Esophagus muscularis mucosa (tissue), 4 donors: Measurements from ENCODE around the gene SLC35G6. TPM values are rescaled to one million over a fixed set of nuclear protein-coding genes. Genes with fewer than 3 reads are reported as not detected.

Source experiments
- DNase-seq: peaks from one replicate; pipeline ENCODE4 v3.0.0-alpha.2; 2017; ENCODE audit errors: extremely low spot score
- H3K27ac ChIP-seq, 4 donors: fragments of 200-600 bp; sonication (generic); replicated peaks in 1 of 4; 1 replicate in 3 of 4; 2 replicates in 1 of 4; pipeline ENCODE4 v1.5.1; 2016 to 2019; ENCODE audit warnings: mild to moderate bottlenecking in 1 of 4
- H3K27me3 ChIP-seq, 4 donors: fragments of 200-600 bp; sonication (generic); one replicate each; pipeline versions ENCODE4 v1.5.1 to v1.6.0; 2016 to 2019
- H3K36me3 ChIP-seq, 4 donors: fragments of 200-600 bp; sonication (generic); one replicate each; pipeline ENCODE4 v1.5.1; 2016 to 2019
- H3K4me1 ChIP-seq, 4 donors: fragments of 200-600 bp; sonication (generic); one replicate each; pipeline ENCODE4 v1.5.1; 2016 to 2019
- H3K4me3 ChIP-seq, 4 donors: fragments of 200-600 bp; sonication (generic); 1 replicate in 2 of 4; 2 replicates in 2 of 4; pipeline ENCODE4 v1.5.1; 2016 to 2019; ENCODE audit warnings: mild to moderate bottlenecking in 4 of 4, moderate library complexity in 1 of 4
- H3K9me3 ChIP-seq, 4 donors: fragments of 200-600 bp; sonication (generic); 1 replicate in 3 of 4; 2 replicates in 1 of 4; pipeline ENCODE4 v1.5.1; 2016 to 2019
- CTCF ChIP-seq, 3 experiments: fragments of 200-600 bp in 2 of 3; fragments of 450-650 bp in 1 of 3; sonication (generic) in 2 of 3; IDR thresholded peaks; one replicate each; pipeline ENCODE4 v1.5.1; 2017 to 2019; ENCODE audit warnings: antibody characterized with exemption in 3 of 3, mild to moderate bottlenecking in 2 of 3, moderate library complexity in 1 of 3
- EP300 ChIP-seq: sonication (generic); formaldehyde crosslinking; IDR thresholded peaks from one replicate; pipeline ENCODE4 v1.6.1; 2017; ENCODE audit warnings: antibody characterized with exemption
- POLR2A ChIP-seq: fragments of 450-650 bp; IDR thresholded peaks from one replicate; pipeline ENCODE4 v1.6.1; 2017; ENCODE audit warnings: antibody characterized with exemption, moderate library complexity, mild to moderate bottlenecking, low read depth
- POLR2AphosphoS5 ChIP-seq, 2 donors: sonication (generic); formaldehyde crosslinking; IDR thresholded peaks; one replicate each; pipeline ENCODE4 v1.6.1; 2017; ENCODE audit warnings: antibody characterized with exemption in 2 of 2
- WGBS: methylation state at CpG from one replicate; pipeline ENCODE4 v1.1.5; 2018; 5-methylcytosine and 5-hydroxymethylcytosine counted together
- intact Hi-C: fragments of 100-400 bp; cut with DNase I; formaldehyde crosslinking; loops from one replicate; pipeline ENCODE4 v1.15.1; 2023
- total RNA-seq, 4 donors: library from RNA; depleted of rRNA; stranded (reverse); fragments of >200 nt; gene quantifications; one replicate each; pipeline versions ENCODE4 v1.1.0 to v1.2.1, GENCODE V29; 2016

The SLC35G6 gene
- total RNA-seq, 4 donors from 2014 or later: not detected

- peaks cover 0 to 94% (median 40%) of the 10 kb centered on the region in 4 donors for H3K27me3 ChIP-seq
- peaks cover 23 to 39% (median 35%) of the 10 kb centered on the region in 4 donors for H3K4me1 ChIP-seq
- H3K36me3 ChIP-seq: no peaks in the 10 kb centered on the region
- intact Hi-C loops: no loop called here
- TF ChIP-seq CTCF (IDR thresholded peaks at IDR 0.05): no peak
- no peak for TF ChIP-seq EP300
- no peak for TF ChIP-seq POLR2AphosphoS5 (IDR thresholded peaks at IDR 0.05)
- no peak for TF ChIP-seq POLR2A
- WGBS: 4% methylated on average over 27 of the region's 51 CpGs
- H3K4me3 ChIP-seq: peak within 1 kb of the TSS; percentile 39 to 57 (median 50)
- H3K9me3 ChIP-seq: no peaks in the 10 kb centered on the region
- no peak within 1 kb of the TSS for H3K27ac ChIP-seq
- DNase-seq: peak; percentile 93
These were observed 36.3 kb upstream of the SLC35G6 start, which contains the start of gene CHRNB1 for GRCh38 chr17:7444682-7445618. CHRNB1 (plus strand) TSS chr17:7445061; CDS start chr17:7445128, 67 bp downstream.

GRCh38 chr17:7445619-7445968 lies 35.7 kb upstream of the SLC35G6 start:
- intact Hi-C loops: no loop called here
- TF ChIP-seq POLR2AphosphoS5 (IDR thresholded peaks at IDR 0.05) (no peak), CTCF (IDR thresholded peaks at IDR 0.05) (no peak), EP300 (no peak), POLR2A (no peak)
- Histone ChIP-seq H3K36me3 (no peaks in the 10 kb centered on the region), H3K27me3 (peaks cover 0 to 88% (median 33%) of the 10 kb centered on the region in 4 donors), H3K4me1 (peaks cover 17 to 33% (median 29%) of the 10 kb centered on the region in 4 donors), H3K27ac (no peak overlapping the region), H3K9me3 (no peaks in the 10 kb centered on the region), H3K4me3 (peak overlapping the region; percentile 39 to 57 (median 50))
- 13% methylated on average over 16 of the region's 16 CpGs for WGBS
- no peak for DNase-seq

GRCh38 chr17:7448461-7448860 lies 32.8 kb upstream of the SLC35G6 start:
- DNase-seq: no peak
- no peak for TF ChIP-seq POLR2A
- no peak for TF ChIP-seq POLR2AphosphoS5 (IDR thresholded peaks at IDR 0.05)
- TF ChIP-seq CTCF (IDR thresholded peaks at IDR 0.05): no peak
- no peak for TF ChIP-seq EP300
- peaks cover 0 to 60% (median 25%) of the 10 kb centered on the region in 4 donors for H3K27me3 ChIP-seq
- H3K4me1 ChIP-seq: peaks cover 13 to 22% (median 20%) of the 10 kb centered on the region in 4 donors
- H3K36me3 ChIP-seq: no peaks in the 10 kb centered on the region
- 87% methylated on average over 7 of the region's 7 CpGs for WGBS
- no peaks in the 10 kb centered on the region for H3K9me3 ChIP-seq
- no peak overlapping the region for H3K4me3 ChIP-seq
- no peak overlapping the region for H3K27ac ChIP-seq
- intact Hi-C loops: no loop called here

GRCh38 chr17:7459961-7460545 lies 21.2 kb upstream of the SLC35G6 start:
- intact Hi-C loops: no loop called here
- H3K4me3 ChIP-seq: no peak overlapping the region
- no peaks in the 10 kb centered on the region for H3K27me3 ChIP-seq
- DNase-seq: no peak
- WGBS: 86% methylated on average over 3 of the region's 3 CpGs
- no peaks in the 10 kb centered on the region for H3K9me3 ChIP-seq
- H3K36me3 ChIP-seq: peaks cover 17 to 40% (median 34%) of the 10 kb centered on the region in 4 donors
- TF ChIP-seq EP300 (no peak), CTCF (IDR thresholded peaks at IDR 0.05) (no peak)
- H3K4me1 ChIP-seq: peaks cover 8 to 25% (median 18%) of the 10 kb centered on the region in 4 donors
- peak overlapping the region in 2 of 4 donors; percentile 26 to 40 for H3K27ac ChIP-seq
